IMR-90 (cell line): ENCODE measurements around the gene SLCO2B1. TPM values are rescaled to one million over a fixed set of nuclear protein-coding genes. Genes with fewer than 3 reads are reported as not detected.

Source experiments
- ATAC-seq: fragments of 200-7000 bp; cut with Tn5 transposase; 2 replicates; pipeline ENCODE4 v1.9.1; 2020; ENCODE audit warnings: low read depth, mild to moderate bottlenecking, moderate library complexity
- BruUV-seq: library from RNA; stranded (reverse); fragments of 400-500 nt; replicated peaks from 2 replicates; lab custom pipeline; 2021; lab: Mats Ljungman, UMichigan
- CTCF ChIA-PET: fragments of 300-600 bp; formaldehyde crosslinking; extraction: SDS; loops from one replicate; lab custom pipeline; 2021; ENCODE audit warnings: antibody characterized with exemption; lab: Yijun Ruan, JAX
- POLR2A ChIA-PET: fragments of 300-600 bp; sonication (Branson Sonifier 250); formaldehyde crosslinking; loops from one replicate; lab custom pipeline; 2022; ENCODE audit warnings: antibody characterized with exemption; ENCODE audit not compliant: unreplicated experiment; lab: Charles Lee
- DNase-seq: peaks from one replicate; pipeline ENCODE4 v3.0.0; 2013
- H2AFZ ChIP-seq: replicated peaks from 2 replicates; pipeline ENCODE3; 2013; ENCODE audit warnings: low read length, mild to moderate bottlenecking; ENCODE audit not compliant: poor library complexity
- H2AK5ac ChIP-seq: 2 replicates; pipeline ENCODE4 v1.6.1; 2013; ENCODE audit warnings: low read depth, low read length, inconsistent platforms
- H2AK9ac ChIP-seq: replicated peaks from 2 replicates; pipeline ENCODE3; 2013; ENCODE audit warnings: mild to moderate bottlenecking, low read depth, low read length, moderate library complexity; ENCODE audit not compliant: poor library complexity
- H2BK120ac ChIP-seq: 2 replicates; pipeline ENCODE4 v1.6.1; 2013; ENCODE audit warnings: low read depth, low read length, inconsistent platforms
- H2BK15ac ChIP-seq: 3 replicates; pipeline ENCODE4 v1.6.1; 2013; ENCODE audit warnings: low read depth, low read length, inconsistent platforms
- H2BK20ac ChIP-seq: 2 replicates; pipeline ENCODE4 v1.6.1; 2013; ENCODE audit warnings: low read depth, mild to moderate bottlenecking, inconsistent platforms, low read length, moderate library complexity
- H2BK5ac ChIP-seq: 2 replicates; pipeline ENCODE4 v1.6.1; 2013; ENCODE audit warnings: mild to moderate bottlenecking, low read depth, low read length, inconsistent platforms; ENCODE audit not compliant: poor library complexity, severe bottlenecking
- H3K14ac ChIP-seq: replicated peaks from 2 replicates; pipeline ENCODE4 v1.6.1; 2013; ENCODE audit warnings: low read depth, low read length, inconsistent platforms
- H3K18ac ChIP-seq: 2 replicates; pipeline ENCODE4 v1.6.1; 2013; ENCODE audit warnings: low read depth, low read length, control low read depth
- H3K23ac ChIP-seq: 2 replicates; pipeline ENCODE4 v1.6.1; 2013; ENCODE audit warnings: low read depth, low read length, inconsistent platforms
- H3K27ac ChIP-seq: 2 replicates; pipeline ENCODE4 v1.5.1; 2013; ENCODE audit warnings: mild to moderate bottlenecking, control low read depth, low read length; ENCODE audit not compliant: insufficient read depth
- H3K27me3 ChIP-seq: 2 replicates; pipeline ENCODE4 v1.6.1; 2013; ENCODE audit warnings: low read length; ENCODE audit not compliant: control insufficient read depth, insufficient read depth
- H3K36me3 ChIP-seq: 2 replicates; pipeline ENCODE4 v1.6.1; 2013; ENCODE audit warnings: low read length, mixed read lengths; ENCODE audit not compliant: control insufficient read depth, insufficient read depth
- H3K4ac ChIP-seq: 2 replicates; pipeline ENCODE4 v1.6.1; 2013; ENCODE audit warnings: low read depth, low read length, inconsistent platforms
- H3K4me1 ChIP-seq: 2 replicates; pipeline ENCODE4 v1.6.1; 2013; ENCODE audit warnings: low read length, mixed read lengths; ENCODE audit not compliant: control insufficient read depth, insufficient read depth
- H3K4me2 ChIP-seq: 2 replicates; pipeline ENCODE4 v1.6.1; 2013; ENCODE audit warnings: low read depth, mild to moderate bottlenecking, control low read depth, low read length, moderate library complexity
- H3K4me3 ChIP-seq: 2 replicates; pipeline ENCODE4 v1.5.1; 2013; ENCODE audit warnings: low read depth, mild to moderate bottlenecking, control low read depth, low read length, moderate library complexity; ENCODE audit not compliant: insufficient read depth
- H3K56ac ChIP-seq: 2 replicates; pipeline ENCODE4 v1.6.1; 2013; ENCODE audit warnings: low read length, inconsistent platforms; ENCODE audit not compliant: insufficient read depth; ENCODE audit errors: extremely low read depth
- H3K79me1 ChIP-seq, 2 experiments: 2 replicates each; pipeline ENCODE4 v1.6.1; 2013; ENCODE audit warnings: low read length in 2 of 2, inconsistent platforms in 1 of 2, low read depth in 1 of 2
- H3K9ac ChIP-seq: 2 replicates; pipeline ENCODE4 v1.6.1; 2013; ENCODE audit warnings: low read depth, low read length, control low read depth
- H3K9me1 ChIP-seq: 2 replicates; pipeline ENCODE4 v1.6.1; 2013; ENCODE audit warnings: low read length, inconsistent platforms; ENCODE audit not compliant: insufficient read depth
- H3K9me3 ChIP-seq: 2 replicates; pipeline ENCODE4 v1.6.1; 2013; ENCODE audit warnings: low read length; ENCODE audit not compliant: control insufficient read depth, insufficient read depth
- H4K20me1 ChIP-seq: 2 replicates; pipeline ENCODE4 v1.6.1; 2013; ENCODE audit warnings: low read length, inconsistent platforms; ENCODE audit not compliant: insufficient read depth
- H4K5ac ChIP-seq: 2 replicates; pipeline ENCODE4 v1.6.1; 2013; ENCODE audit warnings: mild to moderate bottlenecking, low read depth, low read length, control low read depth
- H4K8ac ChIP-seq, 2 experiments: 2 replicates each; pipeline ENCODE4 v1.6.1; 2013; ENCODE audit warnings: low read depth in 2 of 2, low read length in 2 of 2, control low read depth in 1 of 2, inconsistent platforms in 1 of 2
- H4K91ac ChIP-seq: 2 replicates; pipeline ENCODE4 v1.6.1; 2013; ENCODE audit warnings: low read depth, low read length, inconsistent platforms; ENCODE audit not compliant: insufficient read depth
- BHLHE40 ChIP-seq: fragments of 150-350 bp; IDR thresholded peaks from 2 replicates; pipeline ENCODE4 v1.6.1; 2016; ENCODE audit warnings: mild to moderate bottlenecking, low read depth, low read length
- CEBPB ChIP-seq: IDR thresholded peaks from 2 replicates; pipeline ENCODE4 v1.6.1; 2012; ENCODE audit warnings: low read depth, low read length, improper control_type of control experiment
- CHD1 ChIP-seq: IDR thresholded peaks from 2 replicates; pipeline ENCODE4 v1.6.1; 2012; ENCODE audit warnings: low read depth, low read length, improper control_type of control experiment
- CTCF ChIP-seq: conservative IDR thresholded peaks from 2 replicates; pipeline ENCODE4 v1.5.1; 2012; ENCODE audit warnings: mild to moderate bottlenecking, low read depth, low read length, improper control_type of control experiment
- ELK1 ChIP-seq: fragments of 150-350 bp; IDR thresholded peaks from 2 replicates; pipeline ENCODE4 v1.6.1; 2016; ENCODE audit warnings: low read depth, mild to moderate bottlenecking, low read length, moderate library complexity, borderline replicate concordance
- MAZ ChIP-seq: IDR thresholded peaks from 2 replicates; pipeline ENCODE4 v1.6.1; 2012; ENCODE audit warnings: low read depth, mild to moderate bottlenecking, low read length, improper control_type of control experiment, moderate library complexity, borderline replicate concordance
- RAD21 ChIP-seq: IDR thresholded peaks from 2 replicates; pipeline ENCODE4 v1.6.1; 2012; ENCODE audit warnings: low read length, improper control_type of control experiment
- RCOR1 ChIP-seq: IDR thresholded peaks from 2 replicates; pipeline ENCODE4 v1.6.1; 2012; ENCODE audit warnings: mild to moderate bottlenecking, low read length, improper control_type of control experiment; ENCODE audit not compliant: insufficient replicate concordance
- RFX5 ChIP-seq: IDR thresholded peaks from 2 replicates; pipeline ENCODE4 v1.8.0; 2012; ENCODE audit warnings: low read depth, mild to moderate bottlenecking, low read length, moderate library complexity
- SMC3 ChIP-seq: fragments of 150-350 bp; IDR thresholded peaks from 2 replicates; pipeline ENCODE4 v1.6.1; 2016; ENCODE audit warnings: low read depth, mild to moderate bottlenecking, antibody characterized with exemption, low read length, moderate library complexity
- WGBS, 2 experiments: methylation state at CpG; one replicate each; pipeline versions ENCODE4 v1.1.5 to v1.1.7; 2013; ENCODE audit warnings: missing lambda C conversion rate in 2 of 2; ENCODE audit not compliant: insufficient read length in 1 of 2; ENCODE audit errors: extremely low coverage in 2 of 2; 5-methylcytosine and 5-hydroxymethylcytosine counted together
- dilution Hi-C: fragments of 300-500 bp; cut with HindIII; formaldehyde crosslinking; loops from one replicate; pipeline ENCODE4 v1.14.3; 2018; ENCODE audit warnings: low sequenced_read_pairs; ENCODE audit not compliant: unreplicated experiment
- in situ Hi-C: fragments of 300-500 bp; cut with MboI; formaldehyde crosslinking; loops from 3 replicates; pipeline ENCODE4 v1.14.3; 2019; ENCODE audit warnings: low sequenced_read_pairs, inconsistent platforms, mixed read lengths
- intact Hi-C: fragments of 100-400 bp; cut with micrococcal nuclease; formaldehyde crosslinking; loops from 2 replicates; pipeline ENCODE4 v1.10.0; 2022
- polyA plus RNA-seq, 3 experiments: library from polyadenylated mRNA; depleted of rRNA; stranded (reverse); fragments of >200 nt; gene quantifications; 2 replicates each; pipeline ENCODE4 v1.2.3, GENCODE V29; 2012; ENCODE audit warnings: low replicate concordance in 1 of 3
- total RNA-seq: library from RNA; depleted of rRNA; stranded (reverse); fragments of >200 nt; gene quantifications from 2 replicates; pipeline ENCODE4 v1.2.3, GENCODE V29; 2012

The SLCO2B1 gene
- total and polyA plus RNA-seq, 2 of the 4 experiments (the other 2 are of a cell fraction) = not detected

GRCh38 chr11:75238595-75239440, 87.9 kb downstream of the SLCO2B1 start (continued):
- no peak for TF ChIP-seq RCOR1

GRCh38 chr11:75239531-75240290, 88.8 kb downstream of the SLCO2B1 start:
- Histone ChIP-seq H3K23ac (no peak overlapping the region), H3K36me3 (no peaks in the 10 kb centered on the region), H3K14ac (no peak overlapping the region), H3K4ac (no peak overlapping the region), H4K5ac (no peak overlapping the region), H3K27me3 (peaks cover 76% of the 10 kb centered on the region), H2BK20ac (no peak overlapping the region), H4K20me1 (no peaks in the 10 kb centered on the region; the same call in 1 of the 2 replicates), H2AFZ (no peak overlapping the region), H3K9ac (no peak overlapping the region), H3K56ac (no peak overlapping the region), H4K8ac (no peak overlapping the region), H3K4me3 (no peak overlapping the region), H2AK5ac (no peak overlapping the region), H3K18ac (no peak overlapping the region), H2BK15ac (no peak overlapping the region), H3K4me1 (no peaks in the 10 kb centered on the region), H2AK9ac (no peak overlapping the region), H2BK120ac (no peak overlapping the region), H3K4me2 (no peak overlapping the region), H3K27ac (no peak overlapping the region), H3K9me1 (no peaks in the 10 kb centered on the region), H3K9me3 (no peaks in the 10 kb centered on the region), H2BK5ac (no peak overlapping the region), H3K79me1 (no peaks in the 10 kb centered on the region), H4K91ac (no peak overlapping the region)
- DNase-seq = no peak
- intact Hi-C loops = loop anchor here (2.0 kb wide), 2 partner anchors 95 to 217 kb away; no protein-coding TSS in a partner anchor
- TF ChIP-seq BHLHE40 (no peak), RAD21 (no peak), RFX5 (no peak), CEBPB (no peak), ELK1 (no peak), MAZ (no peak), SMC3 (no peak), CTCF (no peak), CHD1 (no peak)
- in situ Hi-C loops = no loop called here
- POLR2A ChIA-PET = no interaction called here
- WGBS, 2 experiments = no CpG with 5 or more reads among the region's 10 CpGs
- no peak for ATAC-seq
- dilution Hi-C loops = no loop called here
- CTCF ChIA-PET = interaction anchor here (1.3 kb wide), 1 partner anchor 99 kb away, joined by 3 read pairs; no protein-coding TSS in a partner anchor
- no TSS peak for BruUV-seq
